GM18511 (cell line): ENCODE data around the gene KLK10.

Experiments used
- ATAC-seq: cut with Tn5 transposase; IDR thresholded peaks from one replicate; pipeline ENCODE4 v1.9.1; 2021; ENCODE audit warnings: mild to moderate bottlenecking, moderate library complexity; ENCODE audit not compliant: unreplicated experiment

The KLK10 gene

GRCh38 chr19:51019544-51019925 lies at the start of gene KLK10:
Gene KLK10, minus strand, starts transcription at chr19:51019709. Its CDS starts 579 bp downstream, at chr19:51019130.
- no peak for ATAC-seq

GRCh38 chr19:51066393-51067186 lies 47.1 kb upstream of the KLK10 start:
- ATAC-seq = no peak

DNA sequence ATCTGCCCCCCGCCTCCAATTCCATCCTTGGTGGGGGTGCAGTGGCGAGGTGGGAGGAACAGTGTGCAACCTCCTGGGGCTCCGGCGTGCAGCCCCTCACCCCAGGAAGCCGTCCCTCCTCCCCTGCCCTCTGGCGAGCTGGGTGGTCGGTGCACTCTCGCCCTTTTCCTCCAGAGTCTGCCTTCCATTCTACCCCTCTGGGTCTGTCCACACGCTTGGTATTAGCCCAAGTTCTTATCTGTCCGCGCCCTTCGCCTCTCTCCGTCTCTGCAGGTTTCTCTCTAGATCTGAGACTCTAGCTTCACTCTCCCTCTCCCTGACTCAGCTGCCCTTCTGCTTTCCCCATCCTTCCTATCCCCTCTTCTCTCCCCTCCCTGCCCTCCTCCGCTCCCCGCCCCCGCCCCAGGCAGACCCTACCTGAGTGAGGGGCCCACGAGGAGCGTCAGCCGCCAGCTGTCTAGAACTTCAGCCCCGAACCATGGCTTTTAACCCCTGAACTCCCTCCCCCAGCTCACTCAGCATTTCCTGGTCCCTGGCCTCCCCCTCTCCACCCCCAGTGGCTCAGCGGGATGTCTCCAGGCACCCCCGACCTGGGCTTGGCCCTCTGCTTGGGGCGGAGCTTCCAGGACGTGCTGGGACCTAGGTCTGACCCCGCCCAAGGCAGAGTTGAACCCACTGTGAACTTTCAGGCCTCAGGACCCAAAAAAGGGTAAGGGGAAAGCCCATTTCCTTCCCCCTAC lies 45.9 kb upstream of the KLK10 start:
- no peak for ATAC-seq

GRCh38 chr19:51064534-51065220 lies 45.2 kb upstream of the KLK10 start, which contains the start of gene KLK13:
Gene KLK13, minus strand, starts transcription at chr19:51065092. Its CDS starts 25 bp downstream, at chr19:51065067.
- ATAC-seq = no peak

GRCh38 chr19:51063664-51064063 lies 44.2 kb upstream of the KLK10 start:
- ATAC-seq = no peak

GRCh38 chr19:51060973-51061372 lies 41.5 kb upstream of the KLK10 start:
- ATAC-seq = no peak

DNA sequence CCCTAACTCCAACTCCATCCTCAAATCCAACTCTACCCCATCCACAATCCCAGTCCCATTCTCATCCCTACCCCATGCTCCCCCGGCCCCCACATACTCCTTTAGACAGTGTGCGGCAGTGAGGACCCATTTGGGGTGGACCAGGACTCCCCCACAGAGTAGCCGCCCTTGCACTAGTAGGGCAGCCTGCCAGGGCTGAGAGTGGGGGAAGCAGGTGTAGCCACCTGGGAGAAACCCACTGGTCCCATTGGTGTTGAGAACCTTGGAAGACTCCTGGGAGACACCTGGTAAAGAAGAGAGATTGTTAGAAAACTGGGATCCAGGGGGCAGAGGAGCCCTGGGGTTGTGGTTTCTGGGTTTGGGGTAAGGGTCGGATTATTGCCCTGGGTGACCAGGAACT lies 40.8 kb upstream of the KLK10 start:
- ATAC-seq = no peak

DNA sequence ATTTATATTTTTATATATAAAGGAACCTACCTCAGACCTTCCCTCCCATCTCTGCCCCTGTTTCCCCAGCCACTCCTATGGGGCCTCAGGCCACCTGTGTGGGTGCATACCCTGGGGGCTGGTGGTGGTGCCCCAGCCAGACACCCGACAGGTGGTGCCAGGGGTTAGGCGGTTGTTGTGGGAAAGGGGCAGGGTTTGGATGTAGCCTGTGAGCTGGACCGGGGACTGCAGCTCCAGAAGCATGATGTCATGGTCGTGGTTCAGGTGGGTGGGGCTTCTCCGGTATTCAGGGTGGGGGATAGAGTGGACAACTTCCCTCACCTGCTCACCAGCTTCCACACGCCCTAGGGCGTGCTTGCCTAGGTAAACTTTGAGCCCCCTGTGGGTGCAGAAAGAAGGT lies 40.2 kb upstream of the KLK10 start:
- no peak for ATAC-seq

GRCh38 chr19:51055866-51056265 lies 36.4 kb upstream of the KLK10 start:
- no peak for ATAC-seq

DNA sequence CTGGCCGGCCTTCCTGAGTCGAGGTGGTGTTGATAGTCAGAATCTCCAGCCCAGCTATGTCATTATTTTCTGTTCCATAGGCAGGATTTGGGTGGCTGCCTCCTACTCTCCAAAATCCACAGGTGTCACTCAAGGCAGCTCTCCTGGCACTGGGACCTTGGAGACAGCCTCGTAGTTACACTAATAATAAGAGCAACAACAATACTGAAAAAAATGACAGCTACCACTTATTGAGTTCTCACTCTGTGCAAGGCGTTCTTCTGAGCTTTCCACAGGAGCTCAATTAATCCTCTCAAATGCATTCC lies 27.5 kb upstream of the KLK10 start:
- ATAC-seq = no peak

DNA sequence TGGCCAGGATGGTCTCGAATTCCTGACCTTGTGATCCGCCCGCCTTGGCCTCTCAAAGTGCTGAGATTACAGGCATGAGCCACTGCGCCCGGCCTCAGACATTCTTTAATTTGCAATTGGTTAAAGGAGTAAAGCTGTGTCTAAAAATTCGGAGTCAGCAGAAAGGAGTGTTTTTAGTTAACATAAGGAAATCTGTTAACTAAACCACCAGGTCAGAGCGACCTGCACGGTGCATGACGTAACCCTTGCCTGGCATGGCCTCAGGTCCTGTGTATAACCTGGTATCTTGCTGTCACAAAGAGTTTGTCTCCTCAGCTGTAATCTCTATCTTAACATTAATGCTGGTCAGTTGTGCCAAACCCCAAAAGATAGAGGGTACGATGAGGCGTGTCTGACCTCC lies 24.8 kb upstream of the KLK10 start:
- ATAC-seq = no peak

- ATAC-seq = no peak
These were observed 24.0 kb upstream of the KLK10 start for GRCh38 chr19:51043497-51043896.

GRCh38 chr19:51040151-51040550 lies 20.6 kb upstream of the KLK10 start:
- no peak for ATAC-seq

DNA sequence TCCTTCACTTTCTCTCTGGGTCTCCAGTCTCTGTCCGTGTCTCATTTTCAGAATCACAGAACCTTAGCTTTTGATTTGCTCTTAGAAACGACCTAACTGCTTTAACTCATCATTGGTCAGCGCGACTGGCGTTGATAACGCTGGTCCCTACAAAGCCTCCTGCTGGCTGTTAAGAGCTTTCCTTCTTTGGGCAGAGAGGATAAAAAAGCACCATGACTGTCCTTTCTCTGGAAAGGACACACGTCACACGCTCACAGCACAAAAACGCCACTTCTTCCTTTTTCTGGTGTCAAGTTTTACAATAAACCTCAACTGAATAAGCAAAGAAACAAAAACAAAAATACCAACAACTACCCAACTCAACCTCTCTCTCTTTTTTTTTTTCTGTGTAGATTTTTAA lies 17.0 kb upstream of the KLK10 start:
- no peak for ATAC-seq

GRCh38 chr19:51034704-51035103 lies 15.2 kb upstream of the KLK10 start, which contains the start of gene KLK12:
Gene KLK12, minus strand, starts transcription at chr19:51035002. Its CDS starts 381 bp downstream, at chr19:51034621.
- ATAC-seq = no peak

- no peak for ATAC-seq
These were observed 12.3 kb upstream of the KLK10 start for GRCh38 chr19:51031880-51032225.

- ATAC-seq = no peak
These were observed 11.8 kb upstream of the KLK10 start for GRCh38 chr19:51031220-51031879.

DNA sequence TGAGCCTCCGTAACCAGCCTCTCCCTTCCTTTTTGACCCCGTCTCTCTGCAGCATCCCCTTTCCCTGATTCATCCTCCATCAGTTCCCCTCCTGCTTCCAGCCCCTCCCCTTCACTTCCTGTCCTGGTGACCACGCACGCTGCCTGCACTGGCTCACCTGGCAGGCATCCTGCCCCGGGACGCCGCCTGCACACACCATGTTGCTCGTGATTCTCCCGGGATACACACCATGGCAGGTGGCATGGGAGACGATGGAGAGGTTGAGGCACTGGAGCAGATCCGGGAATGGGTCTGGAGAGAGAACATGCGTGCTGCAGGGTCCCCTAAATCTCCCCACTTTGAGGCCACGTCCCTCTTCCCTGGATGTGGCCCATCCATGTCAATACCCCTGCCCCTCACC lies 11.1 kb upstream of the KLK10 start:
- no peak for ATAC-seq

DNA sequence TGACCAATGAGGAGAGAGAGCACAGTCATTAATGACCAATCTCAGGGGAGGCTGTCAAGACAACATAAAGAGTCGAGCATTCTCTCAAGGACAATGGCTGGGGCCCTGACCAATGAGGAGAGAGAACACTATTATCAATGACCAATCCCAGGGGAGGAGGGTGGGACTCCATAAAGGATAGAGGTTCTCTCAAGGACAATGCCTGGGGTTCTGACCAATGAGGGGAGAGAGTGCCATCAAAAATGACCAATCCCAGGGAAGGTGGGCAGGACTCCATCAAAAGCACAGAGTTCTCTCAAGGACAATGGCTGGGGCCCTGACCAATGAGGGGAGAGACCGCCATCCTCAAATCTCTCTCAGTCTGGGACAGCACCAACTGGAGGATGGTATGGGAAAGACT lies 10.2 kb upstream of the KLK10 start:
- no peak for ATAC-seq

- no peak for ATAC-seq
These were observed 8.4 kb upstream of the KLK10 start for GRCh38 chr19:51027873-51028272.

GRCh38 chr19:51027126-51027806 lies 7.8 kb upstream of the KLK10 start:
- no peak for ATAC-seq
